ENCODE results near the gene CORO1C. TPM values are rescaled to one million over a fixed set of nuclear protein-coding genes. Genes with fewer than 3 reads are reported as not detected.

CORO1C gene
- total and polyA plus RNA-seq, 4 donors: 23.2 to 58.6 (median 41.9) TPM

DNA sequence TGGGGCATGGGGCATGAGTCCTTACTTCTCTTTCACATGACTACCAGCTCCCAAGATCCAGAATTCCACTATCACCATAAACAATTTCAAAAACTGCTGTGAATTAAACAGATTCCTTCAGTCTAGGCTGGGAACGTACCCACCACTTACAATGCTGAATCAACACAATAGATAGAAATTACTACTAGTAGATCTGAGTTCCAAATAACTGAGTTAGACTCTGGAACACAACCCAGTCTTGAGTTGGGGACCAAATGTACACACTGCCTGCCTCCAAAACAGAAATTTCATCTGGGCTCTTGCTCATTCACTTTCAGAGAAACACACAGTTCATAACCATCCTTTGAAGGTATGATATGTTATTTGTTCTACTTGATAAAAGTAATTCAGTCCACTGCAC is 8.9 kb downstream of the CORO1C start:
- WGBS: 90% methylated on average over 1 of the region's 1 CpG
- Histone ChIP-seq H3K4me1 (ENCODE audit: control insufficient read depth in 4 of 4, insufficient read depth in 4 of 4, low read length in 3 of 4) (peaks cover 4 to 14% (median 6%) of the 10 kb centered on the region in 4 donors), H3K27ac (ENCODE audit: low read depth in 1 of 2, low read length in 2 of 2) (peak overlapping the region in 1 of 2 donors; percentile 23), H3K9ac (ENCODE audit: low read depth in 1 of 2, low read length in 2 of 2) (no peak overlapping the region), H3K27me3 (ENCODE audit: control insufficient read depth in 4 of 4, insufficient read depth in 4 of 4, low read length in 3 of 4) (no peaks in the 10 kb centered on the region), H3K4me3 (ENCODE audit: low read depth in 1 of 3, low read length in 3 of 3) (no peak overlapping the region), H3K36me3 (ENCODE audit: control insufficient read depth in 4 of 4, insufficient read depth in 3 of 4, low read depth in 1 of 4, low read length in 3 of 4) (no peaks in the 10 kb centered on the region), H3K9me3 (ENCODE audit: control insufficient read depth in 4 of 4, low read length in 3 of 4) (no peaks in the 10 kb centered on the region)
- TF ChIP-seq RXRA (IDR thresholded peaks at IDR 0.05): no peak
- no peak for DNase-seq (ENCODE audit: low spot score)

DNA sequence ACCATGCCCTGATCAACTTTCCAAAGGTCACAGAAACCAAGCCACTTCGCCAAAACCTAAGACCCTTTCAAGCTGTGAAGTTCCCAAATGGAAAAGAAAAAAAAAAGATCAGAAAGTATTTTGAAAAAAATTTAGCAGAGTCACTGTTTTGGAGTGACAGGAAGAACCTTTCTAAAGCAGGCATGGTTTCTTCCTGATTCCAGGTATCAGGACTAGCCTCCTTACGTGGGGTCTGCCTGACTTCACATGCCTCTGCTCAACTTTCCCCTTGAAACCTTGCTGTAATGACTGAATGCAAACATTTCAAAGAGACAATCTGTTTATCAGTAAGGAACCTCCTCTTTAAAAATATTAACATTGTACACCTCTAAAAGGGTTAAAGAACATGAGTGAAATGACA is 9.5 kb downstream of the CORO1C start:
- Histone ChIP-seq H3K36me3 (ENCODE audit: control insufficient read depth in 4 of 4, insufficient read depth in 3 of 4, low read depth in 1 of 4, low read length in 3 of 4) (peaks cover 0 to 4% (median 0%) of the 10 kb centered on the region in 4 donors), H3K4me3 (ENCODE audit: low read depth in 1 of 3, low read length in 3 of 3) (no peak overlapping the region), H3K9ac (ENCODE audit: low read depth in 1 of 2, low read length in 2 of 2) (no peak overlapping the region), H3K4me1 (ENCODE audit: control insufficient read depth in 4 of 4, insufficient read depth in 4 of 4, low read length in 3 of 4) (peaks cover 4 to 14% (median 6%) of the 10 kb centered on the region in 4 donors), H3K27ac (ENCODE audit: low read depth in 1 of 2, low read length in 2 of 2) (no peak overlapping the region), H3K27me3 (ENCODE audit: control insufficient read depth in 4 of 4, insufficient read depth in 4 of 4, low read length in 3 of 4) (no peaks in the 10 kb centered on the region), H3K9me3 (ENCODE audit: control insufficient read depth in 4 of 4, low read length in 3 of 4) (no peaks in the 10 kb centered on the region)
- no peak for TF ChIP-seq FOXA2 (IDR thresholded peaks at IDR 0.05)
- no peak for TF ChIP-seq SP1 (IDR thresholded peaks at IDR 0.05)
- TF ChIP-seq FOXA1 (IDR thresholded peaks at IDR 0.05): no peak
- no peak for TF ChIP-seq EGR1 (IDR thresholded peaks at IDR 0.05; ENCODE audit: low read depth in 2 of 2)
- no peak for TF ChIP-seq HNF4G (IDR thresholded peaks at IDR 0.05)
- TF ChIP-seq NR2F2 (IDR thresholded peaks at IDR 0.05): no peak
- no peak for TF ChIP-seq TAF1 (conservative IDR thresholded peaks at IDR 0.05)
- TF ChIP-seq JUND (IDR thresholded peaks at IDR 0.05): no peak
- TF ChIP-seq HNF4A (conservative IDR thresholded peaks at IDR 0.05): no peak
- TF ChIP-seq GABPA (IDR thresholded peaks at IDR 0.05 in 1 of 2, conservative IDR thresholded peaks at IDR 0.05 in 1 of 2): no peak
- TF ChIP-seq REST (IDR thresholded peaks at IDR 0.05): no peak
- TF ChIP-seq MAX (IDR thresholded peaks at IDR 0.05): no peak
- no peak for TF ChIP-seq RAD21 (IDR thresholded peaks at IDR 0.05)
- no peak for TF ChIP-seq CTCF (IDR thresholded peaks at IDR 0.05; ENCODE audit: low read depth, low read length, missing input control)
- TF ChIP-seq, protein P1, sequence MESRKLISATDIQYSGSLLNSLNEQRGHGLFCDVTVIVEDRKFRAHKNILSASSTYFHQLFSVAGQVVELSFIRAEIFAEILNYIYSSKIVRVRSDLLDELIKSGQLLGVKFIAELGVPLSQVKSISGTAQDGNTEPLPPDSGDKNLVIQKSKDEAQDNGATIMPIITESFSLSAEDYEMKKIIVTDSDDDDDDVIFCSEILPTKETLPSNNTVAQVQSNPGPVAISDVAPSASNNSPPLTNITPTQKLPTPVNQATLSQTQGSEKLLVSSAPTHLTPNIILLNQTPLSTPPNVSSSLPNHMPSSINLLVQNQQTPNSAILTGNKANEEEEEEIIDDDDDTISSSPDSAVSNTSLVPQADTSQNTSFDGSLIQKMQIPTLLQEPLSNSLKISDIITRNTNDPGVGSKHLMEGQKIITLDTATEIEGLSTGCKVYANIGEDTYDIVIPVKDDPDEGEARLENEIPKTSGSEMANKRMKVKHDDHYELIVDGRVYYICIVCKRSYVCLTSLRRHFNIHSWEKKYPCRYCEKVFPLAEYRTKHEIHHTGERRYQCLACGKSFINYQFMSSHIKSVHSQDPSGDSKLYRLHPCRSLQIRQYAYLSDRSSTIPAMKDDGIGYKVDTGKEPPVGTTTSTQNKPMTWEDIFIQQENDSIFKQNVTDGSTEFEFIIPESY (IDR thresholded peaks at IDR 0.05): no peak
- no peak for TF ChIP-seq RXRA (IDR thresholded peaks at IDR 0.05)
- WGBS: 83% methylated on average over 2 of the region's 2 CpGs
- DNase-seq (ENCODE audit: low spot score): no peak

Measured in liver (tissue), 9 donors.